GM19240 (cell line): Measurements from ENCODE around the gene ASTN2.

Experiments
- DNase-seq: peaks from one replicate; pipeline ENCODE4 v3.0.0; 2011; ENCODE audit warnings: low spot score; ENCODE audit not compliant: insufficient read length

The ASTN2 gene

DNA sequence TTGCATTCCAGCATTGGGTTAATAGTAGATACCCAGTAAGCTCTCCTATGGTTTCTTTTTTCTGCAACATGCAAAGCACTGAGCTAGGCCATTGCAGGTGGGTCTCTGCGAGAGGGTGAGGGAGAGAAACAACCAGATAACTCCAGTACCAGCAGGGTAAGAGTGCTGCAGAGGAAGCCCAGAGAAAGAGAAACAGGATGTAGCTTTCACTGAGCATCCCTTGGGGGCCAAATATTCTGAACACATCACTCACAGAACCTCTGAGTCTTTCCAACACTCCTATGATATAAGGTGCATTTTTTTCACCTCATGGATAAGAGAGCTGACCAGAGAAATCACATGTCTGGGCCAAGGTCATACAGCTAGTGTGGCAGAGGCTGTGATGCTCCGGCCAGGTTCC is 651.1 kb downstream of the ASTN2 start:
- no peak for DNase-seq

DNA sequence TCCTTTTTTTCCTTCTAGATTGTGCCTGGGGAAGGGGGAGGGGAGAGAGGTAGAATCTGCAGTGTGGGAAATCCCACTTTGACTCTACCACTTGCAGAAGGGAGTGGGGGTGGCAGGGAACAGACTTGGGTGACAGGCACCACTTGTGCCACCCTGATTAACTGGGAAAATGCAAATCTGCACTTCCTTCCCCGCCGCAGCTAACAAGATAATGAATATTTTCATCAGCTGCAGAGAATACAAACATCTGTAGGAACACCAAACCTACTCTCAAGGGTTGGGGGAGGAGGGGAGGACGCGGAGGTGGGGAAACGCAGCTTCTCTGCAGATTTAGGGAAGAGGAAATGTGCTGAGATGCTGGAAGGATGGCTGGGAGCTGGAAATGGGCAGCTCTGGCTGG is 654.2 kb downstream of the ASTN2 start:
- DNase-seq = no peak

DNA sequence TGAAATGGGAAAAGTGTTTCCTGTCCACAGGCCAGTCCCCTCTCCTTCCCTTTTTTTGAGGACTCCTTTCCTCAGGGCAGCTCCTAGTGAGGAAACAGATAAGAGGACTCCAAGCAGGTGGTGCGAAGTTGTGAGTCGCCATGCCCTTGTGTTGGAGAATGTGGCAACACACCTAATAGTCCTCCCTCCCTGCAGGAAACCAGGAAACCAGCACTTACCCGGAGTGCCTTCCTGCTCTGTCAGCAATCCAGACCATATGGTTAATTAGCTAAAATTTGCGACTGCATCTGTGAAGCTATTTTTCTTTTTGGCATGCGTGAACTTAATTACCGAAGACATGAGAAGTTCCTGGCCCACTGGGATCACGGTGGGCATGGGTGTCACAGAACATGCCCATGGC is 657.8 kb downstream of the ASTN2 start:
- no peak for DNase-seq

DNA sequence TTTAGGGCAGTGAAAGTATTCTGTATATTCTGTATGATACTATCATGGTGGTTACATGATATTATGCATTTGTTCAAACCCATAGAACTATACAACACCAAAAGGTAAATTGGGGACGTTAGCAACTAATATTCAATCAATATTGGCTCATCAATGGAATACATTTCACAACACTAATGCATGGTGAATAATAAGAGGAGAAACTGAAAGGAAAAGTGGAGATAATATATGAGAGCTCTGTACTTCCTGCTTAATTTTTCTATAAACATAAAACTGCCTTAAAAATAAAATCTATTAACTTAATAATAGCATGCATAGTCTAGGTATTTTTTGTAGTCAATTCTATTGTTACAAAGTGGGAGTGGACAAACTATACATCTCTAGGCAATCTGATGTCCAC is 661.5 kb downstream of the ASTN2 start:
- DNase-seq = no peak

- no peak for DNase-seq
Measured at GRCh38 chr9:116750510-116750909, 664.3 kb downstream of the ASTN2 start.

- DNase-seq = no peak
Measured at GRCh38 chr9:116749772-116750171, 665.1 kb downstream of the ASTN2 start.

- no peak for DNase-seq
Measured at GRCh38 chr9:116749176-116749575, 665.7 kb downstream of the ASTN2 start.

GRCh38 chr9:116741742-116742141 is 673.1 kb downstream of the ASTN2 start:
- no peak for DNase-seq

- no peak for DNase-seq
Measured at GRCh38 chr9:116741086-116741740, 673.6 kb downstream of the ASTN2 start.

DNA sequence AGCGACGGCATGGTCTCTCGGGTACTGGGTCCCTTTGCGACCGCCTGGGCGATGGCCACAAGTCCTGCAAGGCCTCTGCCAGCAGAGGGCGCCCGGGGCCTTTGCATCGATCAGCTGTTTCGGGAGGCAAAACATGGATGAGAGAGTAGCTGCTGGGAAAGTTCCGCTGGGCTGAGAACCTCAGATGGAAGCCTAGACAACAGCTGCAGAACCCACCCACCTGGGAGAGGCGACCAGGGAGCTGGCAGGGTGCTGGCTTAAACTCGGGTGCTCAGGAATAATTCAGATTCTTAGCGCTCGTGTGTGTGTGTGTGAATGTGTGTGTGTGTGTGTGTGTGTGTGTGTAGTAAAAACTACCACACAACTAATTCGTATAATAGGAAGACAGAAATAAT is 677.7 kb downstream of the ASTN2 start:
- DNase-seq = peak; percentile 69

DNA sequence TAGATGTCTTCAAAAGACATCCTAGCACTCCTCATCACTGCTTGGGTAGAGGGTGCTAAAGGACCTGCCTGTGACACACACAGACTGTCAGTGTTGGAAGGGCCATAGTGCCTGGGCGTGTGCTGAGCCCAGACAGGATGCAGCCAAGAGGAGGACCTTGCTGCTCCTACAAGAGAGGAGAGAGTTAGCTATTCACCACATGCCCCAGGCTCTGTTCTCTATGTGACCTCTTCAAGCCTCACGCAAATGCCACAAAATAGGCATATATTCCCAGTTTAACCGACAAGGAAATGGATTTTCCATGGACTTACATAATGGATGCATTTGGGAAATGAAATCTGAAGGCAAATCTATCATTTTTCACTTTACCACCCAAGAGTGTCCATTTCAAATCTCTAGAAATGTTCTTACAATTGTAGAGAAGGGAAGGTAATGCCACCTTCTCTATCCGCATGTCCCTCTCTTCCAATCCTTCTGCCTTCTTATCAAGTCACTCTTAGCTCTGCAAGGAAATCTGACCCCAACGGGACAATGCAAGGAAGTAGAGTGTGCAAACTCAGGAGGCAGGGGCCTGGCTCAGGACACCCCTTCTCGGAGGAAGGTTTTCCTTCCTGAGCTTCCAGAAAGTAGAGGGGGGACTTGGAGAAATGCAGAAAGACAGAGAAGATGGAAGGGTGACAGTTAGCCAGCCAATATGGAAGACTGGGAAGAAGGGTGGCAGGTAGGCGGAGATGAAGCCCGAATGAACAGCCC is 678.3 kb downstream of the ASTN2 start:
- DNase-seq = no peak

- no peak for DNase-seq
Measured at GRCh38 chr9:116733010-116733641, 681.7 kb downstream of the ASTN2 start.

DNA sequence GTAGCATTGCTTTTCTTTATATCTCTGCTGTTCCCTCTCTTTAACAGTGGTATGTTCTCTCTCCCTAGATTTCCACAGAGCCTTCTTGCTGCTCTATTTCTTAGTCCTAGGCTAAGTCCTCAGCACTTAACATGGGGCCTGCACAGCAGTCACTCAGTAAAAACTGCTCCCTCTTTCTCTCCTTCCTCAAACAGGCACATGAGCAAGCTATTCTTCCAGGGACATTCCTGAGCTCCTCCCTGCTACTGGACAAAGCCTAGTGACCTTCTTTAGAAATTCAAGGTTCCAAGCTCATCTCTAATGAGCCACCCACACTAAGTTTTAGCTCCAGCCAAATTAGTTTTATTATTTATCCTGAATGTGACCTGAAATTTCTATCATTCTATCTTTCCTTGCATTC is 688.3 kb downstream of the ASTN2 start:
- DNase-seq = no peak

- no peak for DNase-seq
Measured at GRCh38 chr9:116724123-116724522, 690.7 kb downstream of the ASTN2 start.

GRCh38 chr9:116721944-116722343 is 692.9 kb downstream of the ASTN2 start:
- no peak for DNase-seq

- DNase-seq = no peak
Measured at GRCh38 chr9:116721411-116721810, 693.4 kb downstream of the ASTN2 start.

GRCh38 chr9:116720111-116720510 is 694.7 kb downstream of the ASTN2 start:
- no peak for DNase-seq

- no peak for DNase-seq
Measured at GRCh38 chr9:116718111-116718510, 696.7 kb downstream of the ASTN2 start.

DNA sequence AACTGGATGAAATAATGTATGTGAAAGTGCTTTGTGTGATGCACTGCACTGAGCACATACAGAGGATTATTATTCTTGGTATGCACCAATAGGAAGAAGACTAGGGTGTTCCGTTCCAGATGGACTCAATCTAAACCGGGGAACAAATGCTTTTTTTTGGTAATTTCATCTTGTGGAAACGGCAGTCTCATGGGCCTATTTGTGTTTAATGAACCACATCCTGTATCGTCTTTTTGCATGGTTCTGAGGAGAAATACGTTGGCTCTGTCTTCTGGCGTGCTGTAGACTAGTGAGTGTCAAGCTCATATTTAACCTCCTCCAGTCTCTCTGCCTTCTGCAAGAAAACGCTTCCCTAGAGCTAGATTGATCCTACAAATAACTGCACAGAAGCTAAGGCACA is 697.7 kb downstream of the ASTN2 start:
- DNase-seq = no peak

DNA sequence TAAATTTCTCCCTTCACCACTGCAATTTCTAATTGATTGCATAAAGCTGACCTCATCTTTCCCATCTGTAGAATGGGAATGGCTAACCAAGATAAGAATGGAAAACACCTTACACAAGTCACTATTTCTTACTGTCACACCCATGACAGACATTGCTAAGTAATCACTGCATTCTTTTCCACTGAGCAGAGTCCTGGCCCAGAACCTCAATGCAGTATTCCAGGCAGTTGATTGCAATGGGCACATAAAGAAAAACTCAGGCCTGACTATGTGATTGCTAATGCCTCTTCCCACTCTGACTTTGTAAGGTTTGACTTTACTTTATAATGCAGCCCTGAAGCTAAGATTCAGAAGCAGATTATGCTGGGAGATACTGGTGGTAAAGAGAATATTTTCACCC is 698.4 kb downstream of the ASTN2 start:
- DNase-seq = no peak

GRCh38 chr9:116715751-116716150 is 699.1 kb downstream of the ASTN2 start:
- DNase-seq = no peak

DNA sequence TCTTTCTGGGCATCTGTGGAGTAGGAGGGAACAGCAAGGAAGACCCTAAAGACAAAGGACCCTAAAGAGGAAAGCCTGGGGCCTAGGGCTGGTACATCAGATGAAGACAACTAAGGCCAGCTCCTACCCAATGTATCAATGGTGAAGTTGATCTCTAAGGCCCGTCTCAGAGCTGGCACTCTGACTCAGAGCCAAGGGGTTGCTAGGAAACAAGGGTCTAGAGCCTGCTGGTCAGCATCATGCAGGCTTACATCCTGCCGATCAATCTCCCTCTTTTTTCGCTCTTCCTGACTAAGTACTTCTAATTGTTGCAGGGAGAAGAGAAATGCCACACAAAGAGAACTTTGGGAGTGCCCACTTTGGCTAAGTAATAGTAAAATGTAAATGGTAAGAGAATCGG is 701.6 kb downstream of the ASTN2 start:
- no peak for DNase-seq

GRCh38 chr9:116712781-116713180 is 702.1 kb downstream of the ASTN2 start:
- DNase-seq = no peak
